HG03571 (cell line): ENCODE measurements around the gene MELK.
A peak's percentile ranks its signal among the peaks of the same experiment; 100 is the strongest.

Source experiments
- ATAC-seq: cut with Tn5 transposase; IDR thresholded peaks from one replicate; pipeline ENCODE4 v1.9.1; 2021; ENCODE audit not compliant: unreplicated experiment

Gene MELK

DNA sequence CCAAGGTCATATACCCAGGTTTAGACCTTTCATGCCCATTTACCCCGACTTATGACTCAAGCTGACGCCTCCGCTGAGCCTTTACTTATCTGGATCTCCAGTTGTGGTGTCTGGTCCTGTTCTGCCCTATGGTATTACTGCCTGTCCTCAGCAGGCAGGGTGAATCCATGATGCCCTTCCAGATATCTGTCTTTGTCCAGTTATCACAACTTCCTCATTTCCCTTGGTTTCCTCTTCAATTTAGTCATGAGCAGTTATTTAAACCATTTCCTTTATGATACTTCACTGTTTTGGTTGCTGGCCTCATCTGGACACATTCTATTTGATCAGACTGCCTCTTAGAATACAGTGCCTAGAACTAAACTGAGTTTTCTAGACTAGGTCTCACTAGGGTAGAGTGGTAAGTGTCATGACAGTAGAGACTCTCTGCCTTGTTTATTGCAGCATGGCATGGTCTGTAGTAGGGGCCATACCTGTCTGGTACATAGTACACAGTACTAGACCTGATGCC is 93.3 kb downstream of the MELK start:
- ATAC-seq, result peak; percentile 62

DNA sequence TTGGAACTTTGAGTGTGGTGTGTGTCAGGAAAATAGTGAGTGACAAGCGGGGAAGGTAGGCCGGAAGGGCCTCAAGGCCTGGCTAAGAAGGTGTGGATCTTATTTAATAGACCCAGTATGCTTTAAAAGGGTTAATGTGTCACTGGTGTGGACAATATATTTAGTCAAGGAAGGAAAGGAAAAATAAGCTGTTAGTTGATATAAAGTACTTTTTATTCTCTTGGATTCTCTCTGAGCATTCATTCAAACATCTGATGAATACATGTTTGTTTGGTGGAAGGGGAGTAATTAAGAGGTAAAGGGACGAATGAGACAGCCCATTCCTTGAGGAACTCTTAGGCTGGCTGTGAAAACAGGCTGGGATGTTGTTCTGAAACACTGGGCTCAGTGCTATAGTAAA is 98.9 kb downstream of the MELK start:
- no peak for ATAC-seq

DNA sequence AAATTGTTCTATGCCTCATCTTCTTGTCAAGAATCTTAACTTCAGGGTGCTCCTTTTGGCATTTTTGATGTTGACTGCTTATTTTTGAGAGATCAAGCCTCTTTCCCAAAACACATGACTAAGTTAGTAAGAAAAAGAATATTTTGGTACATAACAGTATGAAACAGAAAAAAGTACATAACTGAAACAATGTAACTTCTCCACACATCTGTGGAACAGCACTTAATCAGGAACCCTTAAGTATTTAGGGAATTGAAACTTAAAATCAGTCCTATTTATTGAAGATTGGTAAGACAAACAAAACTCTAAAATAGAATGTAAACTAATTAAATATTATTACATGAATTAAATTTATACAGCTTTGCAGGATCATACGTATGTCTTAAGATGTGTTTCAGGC is 103.4 kb downstream of the MELK start:
- ATAC-seq, result no peak

DNA sequence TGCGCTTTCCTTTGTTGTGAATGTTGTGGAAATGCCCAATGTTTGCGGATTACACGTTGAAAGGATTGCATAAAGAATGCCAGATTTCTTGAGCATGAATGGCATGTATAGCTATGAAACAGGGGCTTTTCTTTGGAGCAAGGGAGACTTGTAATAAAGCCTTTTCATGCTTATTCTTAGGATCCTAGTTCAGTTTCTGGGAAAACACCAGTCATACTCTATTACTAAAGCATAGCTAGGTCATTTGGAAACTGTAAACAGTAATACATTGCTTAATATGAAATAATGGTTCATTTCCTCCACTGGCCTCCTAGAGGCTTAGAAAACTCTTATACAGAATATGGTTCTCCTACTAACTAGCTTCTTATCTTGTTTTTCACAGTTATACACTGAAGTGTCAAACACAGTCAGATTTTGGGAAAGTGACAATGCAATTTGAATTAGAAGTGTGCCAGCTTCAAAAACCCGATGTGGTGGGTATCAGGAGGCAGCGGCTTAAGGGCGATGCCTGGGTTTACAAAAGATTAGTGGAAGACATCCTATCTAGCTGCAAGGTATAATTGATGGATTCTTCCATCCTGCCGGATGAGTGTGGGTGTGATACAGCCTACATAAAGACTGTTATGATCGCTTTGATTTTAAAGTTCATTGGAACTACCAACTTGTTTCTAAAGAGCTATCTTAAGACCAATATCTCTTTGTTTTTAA is 104.2 kb downstream of the MELK start:
- ATAC-seq, result no peak

DNA sequence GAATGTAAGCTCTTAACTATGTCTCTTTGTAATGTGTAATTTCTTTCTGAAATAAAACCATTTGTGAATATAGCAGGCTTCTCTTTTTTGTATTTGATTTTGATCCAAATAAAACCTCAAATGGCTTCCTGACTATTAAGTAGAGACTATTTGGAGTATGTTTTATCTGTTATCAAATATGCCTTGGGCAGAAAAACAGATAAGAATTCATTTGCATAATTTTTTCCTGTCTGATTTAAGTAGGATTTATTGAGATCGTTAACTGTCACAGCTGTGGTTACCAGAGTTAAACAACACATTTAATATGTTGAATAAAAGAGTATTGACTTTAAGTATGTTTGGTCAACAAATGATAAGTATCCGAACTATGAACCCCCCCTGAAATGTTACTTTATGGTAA is 104.9 kb downstream of the MELK start:
- no peak for ATAC-seq

DNA sequence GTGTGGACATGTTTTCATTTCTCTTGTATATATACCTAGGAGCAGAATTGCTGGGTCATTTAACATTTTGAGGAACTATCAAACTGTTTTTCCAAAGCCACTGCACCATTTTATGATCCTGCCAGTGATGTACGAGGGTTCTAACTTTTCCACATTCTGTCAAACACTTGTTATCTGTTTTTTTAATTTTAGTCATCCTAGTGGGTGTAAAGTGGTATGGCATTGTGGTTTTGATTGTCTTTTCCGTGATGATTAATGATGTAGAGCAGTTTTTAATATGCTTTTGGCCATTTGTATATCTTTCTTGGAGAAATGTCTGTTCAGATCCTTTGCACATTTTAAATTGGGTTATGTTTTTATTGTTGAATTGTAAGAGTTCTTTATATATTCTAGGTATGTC is 107.0 kb downstream of the MELK start:
- no peak for ATAC-seq

DNA sequence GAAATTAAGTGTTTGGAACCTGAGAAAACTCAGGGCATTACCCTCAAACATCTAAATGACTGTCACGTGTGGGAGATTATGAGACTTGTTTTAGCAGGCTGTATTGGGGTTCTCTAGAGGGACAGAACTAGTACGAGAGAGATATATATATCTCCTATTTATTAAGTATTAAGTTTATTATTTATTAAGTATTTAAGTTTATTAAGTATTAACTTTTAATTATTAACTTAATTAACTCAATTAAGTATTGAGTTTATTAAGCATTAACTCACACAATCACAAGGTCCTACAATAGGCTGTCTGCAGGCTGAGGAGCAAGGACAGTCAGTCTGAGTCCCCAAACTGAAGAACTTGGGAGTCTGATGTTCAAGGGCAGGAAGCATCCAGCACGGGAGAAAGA is 113.8 kb downstream of the MELK start:
- ATAC-seq, result no peak

DNA sequence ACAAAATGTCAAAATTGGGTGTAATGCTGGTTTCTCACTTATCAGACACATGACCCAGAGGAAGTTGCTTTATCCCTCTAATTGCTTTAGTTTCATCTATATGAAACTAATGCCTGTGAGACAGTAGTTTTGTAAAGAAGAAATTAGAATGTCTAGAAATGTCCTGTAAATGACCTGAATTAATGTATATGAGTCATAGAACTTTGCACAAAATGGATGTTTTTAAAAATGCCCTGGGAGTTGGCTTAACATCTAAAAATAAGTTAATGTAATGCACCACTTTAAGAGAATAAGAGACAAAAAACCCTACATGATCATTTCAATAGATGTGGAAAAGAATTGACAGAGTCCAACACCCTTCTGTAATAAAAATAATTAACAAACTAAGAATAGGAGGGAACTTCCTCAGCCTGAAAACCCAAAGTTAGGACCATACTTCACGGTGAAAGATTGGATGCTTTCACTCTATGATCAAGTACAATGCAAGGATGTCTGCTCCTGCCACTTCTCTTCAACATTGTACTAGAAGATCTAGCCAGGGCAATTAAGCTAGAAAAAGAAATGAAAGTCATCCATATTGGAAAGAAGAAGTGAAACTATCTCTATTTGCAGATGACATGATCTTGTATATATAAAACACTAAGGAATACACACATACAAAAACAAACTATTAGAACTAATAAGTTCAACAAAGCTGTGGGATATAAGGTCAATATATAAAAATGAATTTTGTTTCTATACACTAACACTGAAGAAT is 117.9 kb downstream of the MELK start:
- no peak for ATAC-seq

DNA sequence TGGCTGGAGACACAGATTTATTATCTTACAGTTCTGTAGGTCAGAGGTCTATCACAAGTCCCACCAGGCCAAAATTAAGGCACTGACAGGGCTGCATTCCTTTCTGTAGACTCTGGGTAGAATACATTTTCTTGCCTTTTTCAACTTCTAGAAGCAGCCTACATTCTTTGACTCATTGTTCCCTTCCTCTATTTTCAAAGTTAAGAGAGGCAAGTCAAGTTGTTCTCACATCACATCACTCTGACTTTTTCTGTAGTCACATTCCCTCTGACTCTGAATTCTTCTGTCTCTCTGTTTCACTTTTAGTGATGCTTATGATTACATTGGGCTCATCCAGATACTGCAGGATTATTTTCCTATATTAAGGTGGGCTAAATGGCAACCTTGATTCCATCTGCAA is 119.0 kb downstream of the MELK start:
- no peak for ATAC-seq

DNA sequence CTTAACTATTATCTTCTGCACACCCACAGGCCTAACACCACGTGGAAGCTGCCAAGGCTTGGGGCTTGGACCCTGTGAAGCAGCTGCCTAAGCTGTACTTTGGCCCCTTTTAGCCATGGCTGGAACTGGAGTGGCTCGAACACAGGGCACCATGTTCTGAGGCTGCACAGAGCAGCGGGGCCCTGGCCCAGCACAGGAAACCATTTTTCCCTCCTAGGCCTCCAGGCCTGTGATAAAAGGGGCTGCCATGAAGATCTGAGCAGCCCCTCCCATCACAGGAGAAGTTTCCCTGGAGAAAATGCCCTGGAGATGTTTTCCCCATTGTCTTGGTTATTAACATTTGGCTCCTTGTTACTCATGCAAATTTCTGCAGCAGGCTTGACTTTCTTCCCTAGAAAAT is 126.3 kb downstream of the MELK start:
- ATAC-seq, result no peak

DNA sequence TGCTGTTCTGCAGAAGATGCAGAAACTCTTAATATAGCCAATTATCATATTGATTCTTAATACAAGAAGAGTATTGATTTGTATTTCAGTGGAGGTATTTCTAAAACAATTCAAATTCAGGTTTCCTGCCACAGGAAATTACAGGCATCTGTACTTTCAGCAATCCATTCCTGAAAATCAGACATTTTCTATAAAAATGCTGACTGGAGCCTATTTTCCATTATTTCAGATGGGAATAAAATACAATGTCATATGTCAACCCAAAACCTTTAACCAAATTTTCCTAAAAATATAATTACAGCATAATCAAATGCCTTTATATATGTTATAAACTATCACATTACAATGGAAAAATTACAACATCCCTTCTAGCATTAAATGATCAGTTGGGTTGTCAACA is 131.5 kb downstream of the MELK start:
- no peak for ATAC-seq

DNA sequence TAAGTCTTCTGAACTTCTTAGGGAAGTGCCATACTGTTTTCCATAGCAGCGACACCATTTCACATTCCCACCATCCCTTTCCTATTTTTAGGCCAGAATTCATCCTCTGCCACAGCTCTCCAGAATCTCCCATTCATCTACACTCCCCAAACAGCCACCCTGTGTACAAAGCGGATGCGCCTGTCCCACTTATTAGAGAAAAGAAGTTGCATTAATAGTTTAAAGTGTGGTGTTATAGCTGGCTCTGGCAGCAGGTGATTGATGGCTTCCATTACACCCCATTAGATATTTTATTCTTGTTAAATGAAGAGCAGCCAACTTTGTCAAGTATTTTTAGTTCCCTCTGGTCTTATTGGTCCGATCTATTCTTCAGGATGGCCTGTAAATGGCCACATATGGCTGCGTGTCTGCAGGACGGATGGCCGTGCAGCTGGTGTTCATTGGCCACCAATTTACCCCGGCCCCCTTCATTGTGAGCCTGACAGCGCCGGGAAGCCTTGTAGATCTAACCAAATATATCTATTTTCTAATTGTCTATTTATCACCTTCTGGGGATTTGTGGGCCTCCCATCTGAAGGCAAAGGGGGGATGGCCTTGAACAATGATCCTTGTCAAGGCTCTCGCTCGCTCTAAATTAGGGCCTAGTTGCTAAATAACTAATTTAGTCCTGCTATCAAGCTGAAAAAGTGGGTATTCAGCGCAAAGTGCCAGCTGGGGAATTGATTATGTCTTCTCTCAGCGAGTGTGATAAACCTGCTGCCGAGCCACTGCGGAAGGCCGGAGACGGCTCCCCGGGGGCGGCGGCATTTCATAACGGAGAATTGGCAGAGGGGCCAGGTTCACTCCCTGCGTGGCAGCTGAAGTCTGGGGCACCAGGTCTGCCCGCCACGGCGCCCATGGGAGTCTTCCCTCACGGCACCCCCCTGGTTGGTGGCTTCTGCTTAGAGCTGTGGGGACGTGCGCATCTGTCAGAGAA is 141.1 kb downstream of the MELK start:
- no peak for ATAC-seq

DNA sequence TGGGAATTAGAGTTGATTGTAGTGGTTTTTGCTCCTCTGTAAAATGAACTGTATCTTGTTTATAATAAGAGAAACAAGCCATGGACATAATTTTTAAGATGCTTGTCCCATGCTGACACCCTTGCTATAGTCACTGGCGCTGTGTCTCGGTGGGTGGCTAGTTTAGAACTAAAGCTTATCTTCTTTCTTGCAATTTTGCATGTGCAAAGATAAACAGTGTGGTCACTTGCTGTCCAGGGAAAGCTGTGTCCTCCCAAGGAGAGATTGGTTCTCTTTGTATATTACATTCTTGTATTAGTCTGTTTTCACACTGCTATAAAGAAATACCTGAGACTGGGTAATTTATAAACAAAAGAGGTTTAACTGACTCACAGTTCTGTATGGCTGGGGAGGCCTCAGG is 143.8 kb downstream of the MELK start:
- no peak for ATAC-seq

DNA sequence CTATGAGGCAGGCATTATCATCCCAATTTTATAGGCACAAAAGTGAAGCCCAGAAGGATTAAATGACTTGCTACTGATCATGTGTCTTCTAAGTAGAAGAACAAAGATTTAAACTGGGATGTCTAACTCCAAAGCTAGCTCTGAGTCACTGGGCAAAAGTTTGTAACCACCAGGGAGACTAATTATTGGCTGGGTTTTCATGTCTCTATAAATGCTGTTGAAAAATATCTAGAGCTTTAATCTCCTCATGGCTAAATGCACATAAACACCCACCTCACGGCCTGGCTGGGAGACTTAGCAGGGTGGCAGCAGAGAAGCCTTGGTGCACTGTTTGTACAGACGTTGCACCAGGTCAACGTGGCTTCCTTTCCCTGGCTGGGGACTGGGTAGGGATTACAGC is 144.6 kb downstream of the MELK start:
- ATAC-seq, result no peak

DNA sequence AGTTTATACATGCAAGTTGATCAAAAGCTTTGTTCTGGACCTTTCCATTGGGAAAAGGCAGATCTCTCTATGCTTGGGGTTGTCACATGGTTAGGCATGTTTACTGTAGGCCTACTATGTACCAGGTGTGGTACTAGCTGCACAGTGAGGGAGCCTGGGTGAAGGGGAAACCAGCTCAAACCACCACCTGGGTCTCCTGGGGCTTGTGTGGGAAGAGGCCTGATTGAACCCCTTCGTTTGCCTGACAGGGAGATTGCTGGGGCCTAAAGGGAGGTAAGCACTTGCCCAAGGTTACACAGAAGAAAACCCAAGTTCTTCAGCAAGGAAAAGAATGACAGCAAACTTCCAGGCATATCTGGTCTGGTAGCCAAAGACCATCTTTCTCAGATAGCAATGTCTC is 145.9 kb downstream of the MELK start:
- ATAC-seq, result no peak

DNA sequence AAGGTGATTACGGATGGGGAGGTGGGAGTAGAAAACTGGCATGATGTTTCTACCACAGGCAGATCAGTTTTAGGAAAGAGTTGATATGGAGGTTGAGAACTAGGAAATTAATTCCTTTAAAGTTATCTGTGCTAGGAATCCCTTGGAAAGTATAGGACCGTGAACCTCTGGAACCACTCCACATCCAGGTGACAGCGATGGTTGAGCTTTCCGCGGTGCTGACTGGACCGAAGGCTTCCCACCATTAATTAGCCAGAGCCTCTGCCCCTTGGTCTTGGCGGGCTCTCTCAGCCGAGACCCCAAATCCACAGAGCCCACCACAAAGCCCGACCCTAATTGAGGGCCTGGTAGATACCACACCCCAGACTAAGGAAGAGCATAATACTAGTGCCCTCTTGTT is 147.3 kb downstream of the MELK start:
- no peak for ATAC-seq

DNA sequence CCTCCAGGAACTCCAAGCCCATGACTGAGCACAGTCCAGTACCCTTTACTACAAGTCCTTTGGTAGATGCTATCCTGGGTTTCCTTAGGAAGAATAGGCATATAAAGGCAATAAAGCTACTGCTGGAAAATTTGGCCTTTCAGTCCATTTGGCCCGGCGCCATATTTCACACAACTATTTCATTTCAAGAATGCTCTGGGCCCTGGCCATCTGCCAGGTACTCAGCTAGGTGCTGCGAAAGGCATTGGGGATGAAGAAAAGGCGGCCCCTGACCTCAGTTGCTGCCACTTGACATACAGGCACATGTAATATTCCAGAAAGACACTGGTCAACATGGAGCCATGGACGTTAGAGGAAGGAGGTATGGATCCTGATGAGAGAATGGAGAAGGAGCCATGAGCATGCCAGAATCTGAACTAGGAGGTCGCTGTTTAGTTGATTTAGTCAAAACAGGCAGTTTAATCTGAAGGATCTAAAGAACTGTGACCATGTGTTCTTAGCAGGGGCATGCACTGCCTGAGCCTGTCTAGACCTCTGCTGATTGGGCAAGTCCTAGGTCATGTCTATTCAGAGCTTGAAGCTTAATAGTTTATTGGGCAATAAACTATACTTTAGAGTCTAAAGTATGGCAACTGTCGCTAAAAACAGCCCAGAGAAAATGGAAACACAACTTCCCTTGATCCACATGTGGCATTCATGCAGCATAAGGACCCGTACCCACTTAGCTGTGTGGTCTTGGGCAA is 149.3 kb downstream of the MELK start:
- ATAC-seq, result no peak

DNA sequence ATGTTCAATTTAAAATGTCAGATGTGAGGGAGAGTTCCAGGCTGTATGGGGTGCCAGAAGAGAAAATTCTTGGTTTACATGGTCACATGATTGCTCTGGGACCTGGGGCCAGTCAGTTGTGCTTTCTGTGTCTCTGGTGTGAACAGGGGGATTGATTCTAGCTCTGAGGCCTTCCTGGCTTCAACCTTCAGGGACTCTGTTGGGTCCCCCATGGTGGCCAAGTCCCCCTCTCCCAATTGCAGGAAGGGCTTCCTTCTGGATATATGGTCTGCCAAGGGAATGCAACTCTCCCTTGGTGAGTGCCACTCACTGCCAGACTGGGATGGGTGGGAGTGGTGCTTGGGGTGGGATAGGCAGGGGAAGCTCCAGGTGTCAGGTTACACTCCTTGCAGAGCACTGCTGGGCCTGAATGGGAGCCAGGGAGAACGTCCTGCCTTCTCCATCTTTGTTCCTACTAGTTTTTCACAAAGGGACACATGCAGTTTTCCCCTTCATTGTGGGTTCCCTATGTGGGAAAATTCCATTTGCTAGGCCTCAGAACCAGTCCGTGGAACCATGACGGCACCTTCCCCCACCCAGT is 153.2 kb downstream of the MELK start:
- no peak for ATAC-seq
